Measurements from ENCODE around the gene BAZ2B.

Gene BAZ2B

DNA sequence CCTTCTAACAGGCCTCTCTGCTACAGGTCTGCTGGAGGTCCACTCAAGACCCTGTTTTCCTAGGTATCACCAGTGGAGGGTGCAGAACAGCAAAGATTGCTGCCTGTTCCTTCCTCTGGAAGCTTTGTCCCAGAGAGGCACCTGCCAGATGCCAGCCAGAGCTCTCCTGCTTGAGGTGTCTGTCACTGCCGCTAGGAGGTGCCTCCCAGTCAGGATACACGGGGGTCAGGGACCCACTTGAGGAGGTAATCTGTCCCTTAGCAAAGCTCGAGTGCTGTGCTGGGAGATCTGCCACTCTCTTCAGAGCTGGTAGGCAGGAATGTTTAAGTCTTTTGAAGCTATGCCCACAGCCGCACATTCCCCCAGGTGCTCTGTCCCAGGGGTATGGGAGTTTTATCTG is 140.6 kb downstream of the BAZ2B start:
- no peak overlapping the region for H3K4me3 ChIP-seq (ENCODE audit: low read depth, low read length)
- TF ChIP-seq, protein P1, sequence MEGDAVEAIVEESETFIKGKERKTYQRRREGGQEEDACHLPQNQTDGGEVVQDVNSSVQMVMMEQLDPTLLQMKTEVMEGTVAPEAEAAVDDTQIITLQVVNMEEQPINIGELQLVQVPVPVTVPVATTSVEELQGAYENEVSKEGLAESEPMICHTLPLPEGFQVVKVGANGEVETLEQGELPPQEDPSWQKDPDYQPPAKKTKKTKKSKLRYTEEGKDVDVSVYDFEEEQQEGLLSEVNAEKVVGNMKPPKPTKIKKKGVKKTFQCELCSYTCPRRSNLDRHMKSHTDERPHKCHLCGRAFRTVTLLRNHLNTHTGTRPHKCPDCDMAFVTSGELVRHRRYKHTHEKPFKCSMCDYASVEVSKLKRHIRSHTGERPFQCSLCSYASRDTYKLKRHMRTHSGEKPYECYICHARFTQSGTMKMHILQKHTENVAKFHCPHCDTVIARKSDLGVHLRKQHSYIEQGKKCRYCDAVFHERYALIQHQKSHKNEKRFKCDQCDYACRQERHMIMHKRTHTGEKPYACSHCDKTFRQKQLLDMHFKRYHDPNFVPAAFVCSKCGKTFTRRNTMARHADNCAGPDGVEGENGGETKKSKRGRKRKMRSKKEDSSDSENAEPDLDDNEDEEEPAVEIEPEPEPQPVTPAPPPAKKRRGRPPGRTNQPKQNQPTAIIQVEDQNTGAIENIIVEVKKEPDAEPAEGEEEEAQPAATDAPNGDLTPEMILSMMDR (IDR thresholded peaks at IDR 0.05; ENCODE audit: borderline replicate concordance, insufficient read depth, low read depth, low read length) = no peak

DNA sequence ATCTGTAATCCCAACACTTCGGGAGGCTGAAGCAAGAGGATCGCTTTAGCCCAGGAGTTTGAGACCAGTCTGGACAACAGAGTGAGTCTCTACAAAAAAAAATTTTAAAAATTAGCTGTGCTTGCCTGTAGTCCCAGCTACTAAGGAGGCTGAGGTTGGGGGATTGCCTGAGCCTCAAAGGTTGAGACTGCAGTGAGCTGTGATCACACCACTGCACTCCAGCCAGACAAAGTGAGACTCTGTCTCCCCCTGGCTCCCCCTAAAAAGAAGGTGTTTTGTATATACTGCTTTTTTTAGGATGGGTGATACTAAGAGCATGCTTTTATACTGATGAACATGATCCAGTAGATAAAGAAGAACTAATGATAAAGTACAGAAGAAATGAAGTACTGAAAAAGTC is 145.0 kb downstream of the BAZ2B start:
- TF ChIP-seq, protein P1 (IDR thresholded peaks at IDR 0.05; ENCODE audit: borderline replicate concordance, insufficient read depth, low read depth, low read length) = no peak
- H3K4me3 ChIP-seq (ENCODE audit: low read depth, low read length) = no peak overlapping the region

GRCh38 chr2:159468257-159468656 is 148.1 kb downstream of the BAZ2B start:
- H3K4me3 ChIP-seq (ENCODE audit: low read depth, low read length) = no peak overlapping the region
- TF ChIP-seq, protein P1 (IDR thresholded peaks at IDR 0.05; ENCODE audit: borderline replicate concordance, insufficient read depth, low read depth, low read length) = no peak

DNA sequence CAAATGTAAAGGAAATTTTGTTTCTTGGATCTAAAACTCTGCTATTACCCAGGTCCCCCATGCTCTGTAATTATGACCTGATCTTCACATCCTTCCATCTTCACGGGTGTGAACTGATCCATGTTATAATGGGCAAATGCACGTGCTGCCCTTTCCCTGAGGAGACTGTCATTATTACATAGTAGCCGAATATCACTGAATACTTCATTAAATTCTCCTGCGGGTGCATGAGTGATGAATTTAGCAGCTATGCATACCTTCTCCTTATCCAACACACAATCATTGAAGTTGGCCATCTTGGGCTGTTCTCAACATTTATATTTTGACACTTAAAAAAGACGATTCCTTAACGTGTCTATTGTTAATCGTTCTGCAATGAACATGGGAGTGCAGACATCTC is 153.4 kb downstream of the BAZ2B start:
- TF ChIP-seq, protein P1 (IDR thresholded peaks at IDR 0.05; ENCODE audit: borderline replicate concordance, insufficient read depth, low read depth, low read length) = no peak
- no peak overlapping the region for H3K4me3 ChIP-seq (ENCODE audit: low read depth, low read length)

- H3K4me3 ChIP-seq (ENCODE audit: low read depth, low read length) = no peak overlapping the region
- TF ChIP-seq, protein P1 (IDR thresholded peaks at IDR 0.05; ENCODE audit: borderline replicate concordance, insufficient read depth, low read depth, low read length) = no peak
Measured at GRCh38 chr2:159462201-159462785, 154.1 kb downstream of the BAZ2B start.

- H3K4me3 ChIP-seq (ENCODE audit: low read depth, low read length) = no peak overlapping the region
- TF ChIP-seq, protein P1 (IDR thresholded peaks at IDR 0.05; ENCODE audit: borderline replicate concordance, insufficient read depth, low read depth, low read length) = no peak
Measured at GRCh38 chr2:159461076-159461475, 155.3 kb downstream of the BAZ2B start.

GRCh38 chr2:159460227-159460626 is 156.1 kb downstream of the BAZ2B start:
- TF ChIP-seq, protein P1 (IDR thresholded peaks at IDR 0.05; ENCODE audit: borderline replicate concordance, insufficient read depth, low read depth, low read length) = no peak

More at GRCh38 chr2:159460227-159460626, 156.1 kb downstream of the BAZ2B start:
- H3K4me3 ChIP-seq (ENCODE audit: low read depth, low read length) = no peak overlapping the region
